T-helper 2 cell (primary cell): ENCODE measurements around the gene PIK3R4.

ENCODE experiments used
- DNase-seq, 5 experiments: peaks; one replicate each; pipeline versions ENCODE4 v3.0.0 to v3.0.0-alpha.2; 2012 to 2022

Gene PIK3R4

GRCh38 chr3:130741946-130742610, 4.6 kb downstream of the PIK3R4 start:
- DNase-seq, result no peak

GRCh38 chr3:130739848-130740247, 6.8 kb downstream of the PIK3R4 start:
- DNase-seq, result no peak

GRCh38 chr3:130738241-130738640, 8.4 kb downstream of the PIK3R4 start:
- DNase-seq, result no peak

GRCh38 chr3:130737622-130738021, 9.0 kb downstream of the PIK3R4 start:
- DNase-seq, result no peak

GRCh38 chr3:130733236-130733875, 13.3 kb downstream of the PIK3R4 start:
- no peak for DNase-seq

GRCh38 chr3:130732501-130732900, 14.1 kb downstream of the PIK3R4 start:
- no peak for DNase-seq

- DNase-seq, result no peak
These were observed 14.8 kb downstream of the PIK3R4 start for GRCh38 chr3:130731817-130732216.

- no peak for DNase-seq
These were observed 17.5 kb downstream of the PIK3R4 start for GRCh38 chr3:130729154-130729553.

GRCh38 chr3:130728037-130728436, 18.6 kb downstream of the PIK3R4 start:
- DNase-seq, result no peak

GRCh38 chr3:130725746-130726145, 20.9 kb downstream of the PIK3R4 start:
- no peak for DNase-seq

GRCh38 chr3:130715616-130716015, 31.0 kb downstream of the PIK3R4 start:
- DNase-seq, result no peak

- DNase-seq, result no peak
These were observed 33.8 kb downstream of the PIK3R4 start for GRCh38 chr3:130712718-130713423.

GRCh38 chr3:130711565-130712324, 34.9 kb downstream of the PIK3R4 start:
- DNase-seq, result no peak

- no peak for DNase-seq
These were observed 37.0 kb downstream of the PIK3R4 start for GRCh38 chr3:130709671-130710070.

- DNase-seq, result no peak
These were observed 38.6 kb downstream of the PIK3R4 start for GRCh38 chr3:130707902-130708601.

GRCh38 chr3:130705501-130705900, 41.1 kb downstream of the PIK3R4 start:
- no peak for DNase-seq

- DNase-seq, result no peak
These were observed 43.6 kb downstream of the PIK3R4 start for GRCh38 chr3:130702985-130703384.

GRCh38 chr3:130700541-130700940, 46.1 kb downstream of the PIK3R4 start:
- no peak for DNase-seq

- DNase-seq, result peak in 1 of 5 experiments; percentile 52
These were observed 46.9 kb downstream of the PIK3R4 start for GRCh38 chr3:130699765-130700164.

- no peak for DNase-seq
These were observed 53.3 kb downstream of the PIK3R4 start for GRCh38 chr3:130693314-130693713.

GRCh38 chr3:130692455-130692854, 54.2 kb downstream of the PIK3R4 start:
- DNase-seq, result peak in 1 of 5 experiments; percentile 13

- DNase-seq, result no peak
These were observed 57.7 kb downstream of the PIK3R4 start for GRCh38 chr3:130688697-130689470.
